H9 (cell line): ENCODE results near the gene NUP35. TPM values are rescaled to one million over a fixed set of nuclear protein-coding genes. Genes with fewer than 3 reads are reported as not detected.

Experiments used
- DNase-seq: peaks from one replicate; pipeline ENCODE4 v3.0.0-alpha.2; 2017
- H2AFZ ChIP-seq: one replicate; pipeline ENCODE4 v1.6.1; 2013; ENCODE audit warnings: mild to moderate bottlenecking, low read length, control low read depth, moderate library complexity
- H2AK5ac ChIP-seq: 2 replicates; pipeline ENCODE4 v1.6.1; 2013; ENCODE audit warnings: low read length, control low read depth, mixed read lengths; ENCODE audit not compliant: insufficient read length
- H2BK120ac ChIP-seq: one replicate; pipeline ENCODE4 v1.6.1; 2013; ENCODE audit warnings: low read depth, mild to moderate bottlenecking, low read length, control low read depth, inconsistent platforms; ENCODE audit not compliant: poor library complexity, severe bottlenecking
- H2BK12ac ChIP-seq: 2 replicates; pipeline ENCODE4 v1.6.1; 2013; ENCODE audit warnings: low read length, control low read depth, mixed read lengths, low read depth; ENCODE audit not compliant: insufficient read length
- H2BK15ac ChIP-seq: 2 replicates; pipeline ENCODE4 v1.6.1; 2013; ENCODE audit warnings: low read depth, low read length, control low read depth
- H2BK20ac ChIP-seq: one replicate; pipeline ENCODE4 v1.6.1; 2013; ENCODE audit warnings: low read depth, mild to moderate bottlenecking, low read length, control low read depth, inconsistent platforms; ENCODE audit not compliant: poor library complexity, severe bottlenecking
- H2BK5ac ChIP-seq: 2 replicates; pipeline ENCODE4 v1.6.1; 2013; ENCODE audit warnings: low read length, control low read depth, mixed read lengths; ENCODE audit not compliant: insufficient read length
- H3K14ac ChIP-seq: 2 replicates; pipeline ENCODE4 v1.6.1; 2013; ENCODE audit warnings: low read length, control low read depth; ENCODE audit not compliant: insufficient read depth
- H3K18ac ChIP-seq: 2 replicates; pipeline ENCODE4 v1.6.1; 2013; ENCODE audit warnings: low read depth, mild to moderate bottlenecking, mixed read lengths, low read length, control low read depth; ENCODE audit not compliant: insufficient read length
- H3K23ac ChIP-seq: 2 replicates; pipeline ENCODE4 v1.6.1; 2013; ENCODE audit warnings: low read length, control low read depth, mixed read lengths, low read depth; ENCODE audit not compliant: insufficient read length
- H3K23me2 ChIP-seq: 2 replicates; pipeline ENCODE4 v1.6.1; 2013; ENCODE audit warnings: low read depth, mild to moderate bottlenecking, mixed read lengths, low read length, control low read depth; ENCODE audit not compliant: insufficient read length, poor library complexity, severe bottlenecking
- H3K27ac ChIP-seq: 2 replicates; pipeline ENCODE4 v1.5.1; 2013; ENCODE audit warnings: low read length, control low read depth, mixed read lengths, low read depth; ENCODE audit not compliant: insufficient read length
- H3K27me3 ChIP-seq: 2 replicates; pipeline ENCODE4 v1.6.1; 2013; ENCODE audit warnings: low read length, control low read depth, inconsistent platforms; ENCODE audit not compliant: insufficient read depth
- H3K4ac ChIP-seq: 2 replicates; pipeline ENCODE4 v1.6.1; 2013; ENCODE audit warnings: low read depth, mild to moderate bottlenecking, control low read depth, inconsistent platforms, low read length, moderate library complexity
- H3K4me1 ChIP-seq: 2 replicates; pipeline ENCODE4 v1.6.1; 2013; ENCODE audit warnings: low read length, control low read depth, inconsistent platforms; ENCODE audit not compliant: insufficient read depth
- H3K4me2 ChIP-seq: 2 replicates; pipeline ENCODE4 v1.6.1; 2013; ENCODE audit warnings: low read length, control low read depth, mixed read lengths; ENCODE audit not compliant: insufficient read length, insufficient read depth
- H3K56ac ChIP-seq: 2 replicates; pipeline ENCODE4 v1.6.1; 2013; ENCODE audit warnings: low read depth, mild to moderate bottlenecking, mixed read lengths, low read length, control low read depth; ENCODE audit not compliant: insufficient read length
- H3K79me1 ChIP-seq: 2 replicates; pipeline ENCODE4 v1.6.1; 2013; ENCODE audit warnings: low read depth, mild to moderate bottlenecking, moderate library complexity, low read length, control low read depth, inconsistent platforms; ENCODE audit not compliant: insufficient read depth, poor library complexity, severe bottlenecking
- H3K79me2 ChIP-seq: 2 replicates; pipeline ENCODE4 v1.6.1; 2013; ENCODE audit warnings: low read length, control low read depth, inconsistent platforms; ENCODE audit not compliant: insufficient read depth
- H3K9ac ChIP-seq: 2 replicates; pipeline ENCODE4 v1.6.1; 2013; ENCODE audit warnings: low read length, control low read depth, mixed read lengths; ENCODE audit not compliant: insufficient read length; ENCODE audit errors: extremely low read depth
- H3K9me3 ChIP-seq: one replicate; pipeline ENCODE4 v1.6.1; 2013; ENCODE audit warnings: low read depth, low read length, inconsistent platforms; ENCODE audit not compliant: control insufficient read depth
- H3T11ph ChIP-seq: one replicate; pipeline ENCODE4 v1.6.1; 2013; ENCODE audit warnings: mild to moderate bottlenecking, low read length, control low read depth, inconsistent platforms
- H4K20me1 ChIP-seq: one replicate; pipeline ENCODE4 v1.6.1; 2013; ENCODE audit not compliant: control insufficient read depth, insufficient read length, insufficient read depth
- H4K5ac ChIP-seq: 2 replicates; pipeline ENCODE4 v1.6.1; 2013; ENCODE audit warnings: low read depth, mild to moderate bottlenecking, mixed read lengths, low read length, control low read depth; ENCODE audit not compliant: insufficient read length
- H4K8ac ChIP-seq: replicated peaks from 2 replicates; pipeline ENCODE4 v1.6.1; 2013; ENCODE audit warnings: low read length, control low read depth, mixed read lengths, low read depth; ENCODE audit not compliant: insufficient read length
- H4K91ac ChIP-seq: 2 replicates; pipeline ENCODE4 v1.6.1; 2013; ENCODE audit warnings: low read depth, mild to moderate bottlenecking, moderate library complexity, mixed read lengths, low read length, control low read depth; ENCODE audit not compliant: insufficient read length
- H3K27ac Mint-ChIP-seq, 3 experiments: 2 replicates in 2 of 3; 3 replicates in 1 of 3; pipeline ENCODE4 v1.8.0; 2020 to 2021; ENCODE audit warnings: mixed read lengths in 3 of 3, mild to moderate bottlenecking in 1 of 3, moderate library complexity in 1 of 3
- H3K27me3 Mint-ChIP-seq: 2 replicates; pipeline ENCODE4 v1.8.0; 2021; ENCODE audit warnings: low read depth, mild to moderate bottlenecking, moderate library complexity, mixed read lengths
- H3K36me3 Mint-ChIP-seq, 3 experiments: 2 replicates in 2 of 3; 3 replicates in 1 of 3; pipeline ENCODE4 v1.8.0; 2020 to 2021; ENCODE audit warnings: low read depth in 3 of 3, mixed read lengths in 3 of 3; ENCODE audit not compliant: insufficient read depth in 1 of 3
- H3K4me1 Mint-ChIP-seq, 2 experiments: 2 replicates each; pipeline ENCODE4 v1.8.0; 2020; ENCODE audit warnings: mixed read lengths in 2 of 2
- H3K4me3 Mint-ChIP-seq, 2 experiments: 2 replicates in 1 of 2; 3 replicates in 1 of 2; pipeline ENCODE4 v1.8.0; 2020 to 2021; ENCODE audit warnings: mild to moderate bottlenecking in 2 of 2, mixed read lengths in 2 of 2, moderate library complexity in 1 of 2
- H3K9me3 Mint-ChIP-seq, 2 experiments: 2 replicates in 1 of 2; 3 replicates in 1 of 2; pipeline ENCODE4 v1.8.0; 2020; ENCODE audit warnings: mild to moderate bottlenecking in 2 of 2, mixed read lengths in 2 of 2, moderate library complexity in 1 of 2
- WGBS: extraction: QIAGEN DNeasy Blood & Tissue Kit; methylation state at CpG from one replicate; pipeline ENCODE4 v1.1.7; 2013; ENCODE audit warnings: missing lambda C conversion rate, low lambda C conversion rate, mixed read lengths; ENCODE audit not compliant: insufficient read length; ENCODE audit errors: extremely low coverage; 5-methylcytosine and 5-hydroxymethylcytosine counted together
- total RNA-seq: library from RNA; stranded (reverse); gene quantifications from 2 replicates; pipeline ENCODE4 v1.2.1, GENCODE V29; 2021
- TF ChIP-seq, protein P1 (sequence below): fragments of 200-600 bp; sonication (generic); conservative IDR thresholded peaks from 3 replicates; pipeline ENCODE4 v1.8.0; 2021; ENCODE audit warnings: antibody characterized with exemption, mild to moderate bottlenecking

Gene NUP35
- total RNA-seq, 1 experiment from 2014 or later: 53.6 TPM

DNA sequence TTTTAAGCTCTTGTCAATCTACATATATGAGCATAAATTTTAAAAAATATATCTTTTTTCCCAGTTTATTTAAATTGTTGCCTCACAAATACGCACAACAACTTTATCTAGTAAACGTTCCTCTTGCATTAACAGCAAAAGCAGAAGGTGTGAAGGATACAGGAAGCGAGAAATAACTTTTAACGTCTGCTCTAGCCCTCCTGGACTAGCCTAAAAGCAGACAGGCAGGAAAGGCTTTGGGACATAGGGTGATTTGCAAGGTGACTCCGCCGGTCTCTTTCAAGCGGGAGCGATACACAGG, 46.1 kb upstream of the NUP35 start:
- Mint-ChIP-seq H3K36me3 (no peaks in the 10 kb centered on the region), H3K4me3 (peak overlapping the region; percentile 77 to 92), H3K27me3 (no peaks in the 10 kb centered on the region), H3K9me3 (no peaks in the 10 kb centered on the region), H3K27ac (peak overlapping the region; percentile 42 to 93 (median 88); a peak in 5 of 7 replicates), H3K4me1 (peaks cover 20 to 25% of the 10 kb centered on the region in 2 experiments)
- Histone ChIP-seq H3K4me2 (peak overlapping the region; percentile 93), H3K27me3 (no peaks in the 10 kb centered on the region), H2AK5ac (no peak overlapping the region), H2BK120ac (no peak overlapping the region), H3K27ac (peak overlapping the region; percentile 8), H3K79me1 (no peaks in the 10 kb centered on the region), H3K4ac (no peak overlapping the region), H3K56ac (no peak overlapping the region), H3K9me3 (no peaks in the 10 kb centered on the region), H2BK15ac (no peak overlapping the region), H3K9ac (peak overlapping the region; percentile 67), H3K79me2 (no peaks in the 10 kb centered on the region), H3K23ac (no peak overlapping the region), H3K23me2 (peaks cover 6% of the 10 kb centered on the region), H4K91ac (no peak overlapping the region), H4K20me1 (no peaks in the 10 kb centered on the region), H3K4me1 (peaks cover 2% of the 10 kb centered on the region; the same call in 1 of the 2 replicates), H4K5ac (no peak overlapping the region), H3K18ac (no peak overlapping the region), H2BK12ac (no peak overlapping the region), H4K8ac (no peak overlapping the region), H2BK20ac (no peak overlapping the region), H3T11ph (no peak overlapping the region), H3K14ac (no peak overlapping the region), H2AFZ (no peak overlapping the region), H2BK5ac (no peak overlapping the region)
- no CpG with 5 or more reads among the region's 8 CpGs for WGBS
- DNase-seq: peak; percentile 74
- TF ChIP-seq, protein P1, sequence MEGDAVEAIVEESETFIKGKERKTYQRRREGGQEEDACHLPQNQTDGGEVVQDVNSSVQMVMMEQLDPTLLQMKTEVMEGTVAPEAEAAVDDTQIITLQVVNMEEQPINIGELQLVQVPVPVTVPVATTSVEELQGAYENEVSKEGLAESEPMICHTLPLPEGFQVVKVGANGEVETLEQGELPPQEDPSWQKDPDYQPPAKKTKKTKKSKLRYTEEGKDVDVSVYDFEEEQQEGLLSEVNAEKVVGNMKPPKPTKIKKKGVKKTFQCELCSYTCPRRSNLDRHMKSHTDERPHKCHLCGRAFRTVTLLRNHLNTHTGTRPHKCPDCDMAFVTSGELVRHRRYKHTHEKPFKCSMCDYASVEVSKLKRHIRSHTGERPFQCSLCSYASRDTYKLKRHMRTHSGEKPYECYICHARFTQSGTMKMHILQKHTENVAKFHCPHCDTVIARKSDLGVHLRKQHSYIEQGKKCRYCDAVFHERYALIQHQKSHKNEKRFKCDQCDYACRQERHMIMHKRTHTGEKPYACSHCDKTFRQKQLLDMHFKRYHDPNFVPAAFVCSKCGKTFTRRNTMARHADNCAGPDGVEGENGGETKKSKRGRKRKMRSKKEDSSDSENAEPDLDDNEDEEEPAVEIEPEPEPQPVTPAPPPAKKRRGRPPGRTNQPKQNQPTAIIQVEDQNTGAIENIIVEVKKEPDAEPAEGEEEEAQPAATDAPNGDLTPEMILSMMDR: no peak
